ENCODE measurements around the gene SLC1A4.

SLC1A4 gene

GRCh38 chr2:65046633-65047407 is 57.6 kb downstream of the SLC1A4 start:
- no peak for TF ChIP-seq CTCF (IDR thresholded peaks at IDR 0.05; ENCODE audit: insufficient read depth, low read depth, low read length, missing control alignments)
- H3K4me3 ChIP-seq (ENCODE audit: low read length), result no peak overlapping the region
- no peak for DNase-seq (ENCODE audit: low read depth)

GRCh38 chr2:65049010-65049639 is 59.9 kb downstream of the SLC1A4 start:
- H3K4me3 ChIP-seq (ENCODE audit: low read length), result no peak overlapping the region
- DNase-seq (ENCODE audit: low read depth), result no peak
- TF ChIP-seq CTCF (IDR thresholded peaks at IDR 0.05; ENCODE audit: insufficient read depth, low read depth, low read length, missing control alignments), result no peak

- no peak for DNase-seq (ENCODE audit: low read depth)
- TF ChIP-seq CTCF (IDR thresholded peaks at IDR 0.05; ENCODE audit: insufficient read depth, low read depth, low read length, missing control alignments), result no peak
- H3K4me3 ChIP-seq (ENCODE audit: low read length), result no peak overlapping the region
Measured at GRCh38 chr2:65050931-65051330, 61.7 kb downstream of the SLC1A4 start.

- no peak for DNase-seq (ENCODE audit: low read depth)
Measured at GRCh38 chr2:65053199-65053598, 64.0 kb downstream of the SLC1A4 start.

GRCh38 chr2:65054749-65055421 is 65.7 kb downstream of the SLC1A4 start:
- TF ChIP-seq CTCF (IDR thresholded peaks at IDR 0.05; ENCODE audit: insufficient read depth, low read depth, low read length, missing control alignments), result no peak
- H3K4me3 ChIP-seq (ENCODE audit: low read length), result no peak overlapping the region
- no peak for DNase-seq (ENCODE audit: low read depth)

More at GRCh38 chr2:65053199-65053598, 64.0 kb downstream of the SLC1A4 start:
- no peak overlapping the region for H3K4me3 ChIP-seq (ENCODE audit: low read length)
- no peak for TF ChIP-seq CTCF (IDR thresholded peaks at IDR 0.05; ENCODE audit: insufficient read depth, low read depth, low read length, missing control alignments)

GRCh38 chr2:65055422-65056214 is 66.4 kb downstream of the SLC1A4 start:
- no peak for TF ChIP-seq CTCF (IDR thresholded peaks at IDR 0.05; ENCODE audit: insufficient read depth, low read depth, low read length, missing control alignments)
- peak overlapping the region; percentile 75 for H3K4me3 ChIP-seq (ENCODE audit: low read length)
- DNase-seq (ENCODE audit: low read depth), result no peak

All from epithelial cell of esophagus (primary cell).